Measurements from ENCODE around the gene LMBR1L.
"Not testable (repeated sequence)": the region's sequence is repeated elsewhere in the genome, so short reads cannot be mapped to it uniquely, and the experiment has no call there.

LMBR1L gene

DNA sequence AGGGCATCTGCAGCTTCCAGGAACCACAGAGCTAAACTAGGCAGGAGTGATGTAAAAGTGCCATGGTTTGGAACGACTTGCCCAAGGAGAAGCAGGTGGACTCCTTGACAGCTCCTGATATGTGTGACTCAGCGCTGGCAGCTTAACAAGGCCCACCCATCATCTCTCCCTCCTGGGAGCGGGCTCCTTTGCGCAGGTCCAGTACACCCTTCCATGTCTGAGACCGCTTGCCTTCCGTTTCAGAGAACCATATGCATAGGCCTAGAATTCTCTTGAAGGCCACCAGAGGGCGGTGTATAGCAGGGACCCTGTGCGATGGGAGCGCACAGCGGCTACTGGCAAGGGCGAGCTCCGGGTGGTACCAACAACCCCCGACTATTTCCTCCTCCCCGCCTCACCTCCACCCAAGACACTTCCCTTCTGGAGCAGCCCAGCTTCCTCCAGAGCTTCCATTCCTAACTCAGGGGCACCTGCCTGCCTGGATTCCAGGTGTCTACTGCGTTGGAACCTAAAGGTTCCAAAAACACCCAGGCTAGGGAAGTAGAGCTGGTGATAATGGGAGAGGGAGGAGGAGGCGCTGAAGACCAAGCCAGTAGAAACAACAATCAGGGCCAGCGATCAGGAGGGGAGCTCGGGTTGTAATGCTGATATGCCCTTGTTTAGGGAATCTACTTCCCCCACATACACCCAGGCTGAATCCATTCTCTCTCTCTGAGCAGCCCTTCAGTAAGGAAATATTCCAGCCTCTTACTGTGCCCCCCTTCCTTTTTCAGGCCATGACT is 22.3 kb downstream of the LMBR1L start:
- peak; percentile 36 to 41 for DNase-seq (ENCODE audit: low read depth in 1 of 2, low spot score in 1 of 2)

- DNase-seq (ENCODE audit: low read depth in 1 of 2, low spot score in 1 of 2), result no peak
Measured at GRCh38 chr12:49086116-49086515, 24.5 kb downstream of the LMBR1L start.

- no peak for DNase-seq (ENCODE audit: low read depth in 1 of 2, low spot score in 1 of 2)
Measured at GRCh38 chr12:49084438-49084837, 26.2 kb downstream of the LMBR1L start.

DNA sequence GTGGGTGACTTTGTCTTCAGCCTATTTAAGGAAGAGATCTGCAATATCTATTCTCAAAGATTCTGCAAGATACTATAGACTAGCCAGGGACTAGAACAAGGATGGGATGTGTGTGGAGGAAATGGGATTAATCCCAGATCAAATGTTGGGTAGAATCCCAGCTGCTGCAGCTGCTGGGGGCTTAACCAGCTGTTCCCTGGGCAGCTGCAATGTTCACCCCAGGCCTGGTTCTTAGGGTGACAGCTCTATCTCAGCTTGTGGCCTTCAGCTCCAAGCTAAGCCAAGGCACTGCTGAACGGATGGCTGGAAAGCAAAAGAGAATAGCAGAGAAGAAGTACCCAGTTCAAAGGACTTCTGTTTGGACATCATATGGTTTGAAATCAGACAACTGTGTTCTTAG is 30.9 kb downstream of the LMBR1L start:
- no peak for DNase-seq (ENCODE audit: low read depth in 1 of 2, low spot score in 1 of 2)

DNA sequence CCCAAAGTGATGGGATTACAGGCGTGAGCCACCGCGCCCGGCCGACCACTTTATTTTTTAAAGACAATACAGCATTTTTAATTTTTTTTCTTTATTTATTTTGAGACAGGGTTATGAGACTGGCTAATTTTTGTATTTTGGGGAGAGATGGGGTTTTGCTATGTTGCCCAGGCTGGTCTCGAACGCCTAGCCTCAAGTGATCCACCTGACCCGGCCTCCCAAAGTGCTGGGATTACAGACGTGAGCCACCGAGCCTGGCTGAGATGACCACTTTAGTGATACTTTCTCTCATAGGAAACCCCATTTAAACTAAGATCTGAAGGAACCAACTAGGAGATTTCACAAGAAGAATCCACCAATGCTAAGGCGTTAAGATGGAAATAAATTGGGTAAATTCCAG is 39.7 kb downstream of the LMBR1L start:
- DNase-seq (ENCODE audit: low read depth in 1 of 2, low spot score in 1 of 2), result no peak

GRCh38 chr12:49069507-49070346 is 40.9 kb downstream of the LMBR1L start, which contains the start of gene RHEBL1:
Gene RHEBL1, minus strand, starts transcription at chr12:49069979. Its CDS starts 194 bp downstream, at chr12:49069785.
- DNase-seq (ENCODE audit: low read depth in 1 of 2, low spot score in 1 of 2), result peak; percentile 95 to 99

GRCh38 chr12:49068879-49069506 is 41.7 kb downstream of the LMBR1L start:
- no peak for DNase-seq (ENCODE audit: low read depth in 1 of 2, low spot score in 1 of 2)

- DNase-seq (ENCODE audit: low read depth in 1 of 2, low spot score in 1 of 2), result no peak
Measured at GRCh38 chr12:49066120-49066519, 44.5 kb downstream of the LMBR1L start.

DNA sequence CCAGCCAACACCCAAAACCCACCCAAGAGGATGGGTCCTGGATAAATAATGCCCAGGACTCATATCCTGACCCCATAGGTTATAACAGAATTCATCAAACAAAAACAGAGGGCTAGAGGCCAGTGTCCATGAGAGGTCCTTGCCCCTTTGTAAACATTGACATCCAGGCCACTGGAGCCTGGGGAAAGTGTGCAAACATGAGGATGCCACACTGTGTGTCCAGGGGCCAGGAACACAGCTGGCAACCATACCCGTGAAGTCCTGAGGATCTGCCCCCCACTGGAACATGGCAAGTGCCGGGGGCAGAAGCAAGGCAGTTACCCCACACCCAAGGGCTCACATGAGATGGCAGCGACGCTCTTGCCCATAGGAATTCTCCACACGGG is 45.9 kb downstream of the LMBR1L start:
- no peak for DNase-seq (ENCODE audit: low read depth in 1 of 2, low spot score in 1 of 2)

- not testable (repeated sequence) for DNase-seq (ENCODE audit: low read depth in 1 of 2, low spot score in 1 of 2)
Measured at GRCh38 chr12:49061916-49062315, 48.7 kb downstream of the LMBR1L start.

GRCh38 chr12:49061157-49061650 is 49.4 kb downstream of the LMBR1L start:
- no peak for DNase-seq (ENCODE audit: low read depth in 1 of 2, low spot score in 1 of 2)

- peak; percentile 78 to 80 for DNase-seq (ENCODE audit: low read depth in 1 of 2, low spot score in 1 of 2)
Measured at GRCh38 chr12:49060237-49061156, 50.1 kb downstream of the LMBR1L start, which contains the start of gene KMT2D. Gene KMT2D, minus strand, starts transcription at chr12:49060794. Its CDS starts 5,470 bp downstream, at chr12:49055324.

DNA sequence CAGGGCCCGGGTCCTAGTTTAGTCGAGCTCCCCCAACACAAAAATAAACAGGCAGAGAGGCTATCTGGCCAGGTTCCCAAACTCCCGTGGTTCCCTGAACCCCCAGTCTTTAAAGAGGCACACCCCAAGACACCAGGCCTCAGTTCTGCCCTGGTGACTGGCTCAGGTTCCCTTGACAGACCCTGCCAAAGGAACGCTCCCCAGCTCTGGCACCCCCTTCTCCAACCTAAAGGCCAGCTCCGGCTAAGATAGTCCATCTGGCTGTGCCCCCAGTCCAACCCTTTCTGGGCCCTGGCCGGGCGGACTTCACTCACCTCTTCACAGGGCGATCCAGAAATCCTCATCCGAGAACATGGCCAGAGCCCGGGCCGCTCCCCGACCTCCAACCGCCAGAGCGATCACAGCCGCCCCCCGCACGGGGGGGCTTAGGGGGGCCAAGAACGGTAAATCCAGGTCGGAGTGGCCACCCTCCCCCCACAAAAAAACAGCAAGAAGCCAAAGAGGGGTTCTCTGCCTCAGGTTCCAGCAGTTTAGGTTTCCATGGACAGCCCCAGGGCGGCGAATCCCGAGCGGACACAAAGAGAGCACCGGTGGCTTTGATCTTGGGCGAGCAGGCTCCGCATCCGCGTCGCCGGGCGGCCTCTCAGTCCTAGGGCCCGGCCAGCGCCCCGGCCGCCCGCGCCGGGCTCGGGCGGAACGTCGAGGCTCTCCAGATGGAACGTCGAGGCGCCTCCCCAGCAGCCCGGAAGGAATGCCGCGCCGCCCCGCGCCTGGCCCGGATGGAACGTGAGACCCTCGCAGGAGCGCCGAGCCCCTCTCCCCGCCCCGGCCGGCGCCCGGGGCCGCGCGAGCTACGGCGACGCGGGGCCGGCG is 51.1 kb downstream of the LMBR1L start:
- no peak for DNase-seq (ENCODE audit: low read depth in 1 of 2, low spot score in 1 of 2)

DNA sequence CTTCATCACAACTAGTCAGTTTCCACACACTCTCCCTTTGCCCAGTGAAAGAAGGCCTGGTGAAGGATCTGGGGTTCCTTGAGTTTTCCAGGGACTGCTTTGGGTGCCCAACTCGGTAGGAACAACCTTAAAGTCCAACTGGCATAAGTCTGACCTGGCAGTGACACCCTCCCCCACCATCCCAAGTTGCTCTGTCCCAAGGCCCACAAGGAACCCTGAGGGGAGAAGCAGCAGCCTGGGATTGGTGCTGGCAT is 51.7 kb downstream of the LMBR1L start:
- no peak for DNase-seq (ENCODE audit: low read depth in 1 of 2, low spot score in 1 of 2)

DNA sequence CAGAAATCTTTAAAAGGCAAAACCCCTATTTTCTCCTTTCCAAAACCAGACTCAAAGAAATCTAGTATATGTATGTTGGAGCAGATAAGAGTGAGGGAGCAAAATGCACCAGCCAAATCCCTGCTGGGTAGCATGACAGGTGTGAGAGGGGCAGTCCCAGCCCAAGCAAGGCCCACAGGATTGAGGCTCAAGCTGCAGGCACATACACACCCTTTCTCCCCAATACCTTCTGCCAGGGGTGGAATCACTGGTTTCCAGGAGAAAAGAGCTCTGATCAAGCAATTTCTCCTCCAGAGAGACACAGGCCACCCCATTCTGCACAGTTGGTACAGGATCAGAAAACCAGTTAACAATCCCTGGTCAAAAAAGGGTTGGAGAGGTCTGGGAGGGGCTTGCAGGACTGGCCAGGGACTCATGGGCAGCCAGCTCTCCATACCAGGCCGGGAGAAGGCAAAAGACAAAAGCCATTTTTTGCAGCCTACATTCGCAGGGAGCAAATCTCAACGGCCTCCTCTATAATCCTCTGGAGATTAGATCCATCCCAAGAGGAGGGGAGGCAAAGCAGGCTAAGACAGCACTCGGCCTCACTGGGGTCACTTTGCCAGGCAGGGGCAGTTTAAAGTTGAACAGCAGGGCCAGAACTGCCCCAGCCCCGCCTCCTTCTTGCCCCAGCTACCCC is 52.1 kb downstream of the LMBR1L start:
- DNase-seq (ENCODE audit: low read depth in 1 of 2, low spot score in 1 of 2), result no peak

- DNase-seq (ENCODE audit: low read depth in 1 of 2, low spot score in 1 of 2), result no peak
Measured at GRCh38 chr12:49057888-49058287, 52.8 kb downstream of the LMBR1L start.

- DNase-seq (ENCODE audit: low read depth in 1 of 2, low spot score in 1 of 2), result no peak
Measured at GRCh38 chr12:49055978-49056754, 54.5 kb downstream of the LMBR1L start.

GRCh38 chr12:49055092-49055491 is 55.6 kb downstream of the LMBR1L start:
- DNase-seq (ENCODE audit: low read depth in 1 of 2, low spot score in 1 of 2), result no peak

All from stimulated activated CD4-positive, alpha-beta T cell treated with anti-CD3 and anti-CD28 coated beads, Interleukin-15, amount 100 ng/mL, for 1 hour (primary cell).